IPS DF 4.7 (cell line): ENCODE measurements around the gene ST8SIA2.
A peak's percentile ranks its signal among the peaks of the same experiment; 100 is the strongest.

ENCODE experiments used
- DNase-seq: peaks from one replicate; pipeline ENCODE4 v3.0.0-alpha.2; 2013; ENCODE audit warnings: low spot score; ENCODE audit errors: extremely low read depth

ST8SIA2 gene

GRCh38 chr15:92393071-92393979, at the start of gene ST8SIA2:
Gene ST8SIA2 (plus strand): TSS chr15:92393881. CDS start chr15:92394065, 184 bp downstream.
- no peak for DNase-seq

GRCh38 chr15:92343924-92344643, 49.6 kb upstream of the ST8SIA2 start:
- peak; percentile 19 for DNase-seq

GRCh38 chr15:92346063-92346462, 47.6 kb upstream of the ST8SIA2 start:
- DNase-seq = no peak

- no peak for DNase-seq
Observed at GRCh38 chr15:92355307-92355706, 38.4 kb upstream of the ST8SIA2 start.

- no peak for DNase-seq
Observed at GRCh38 chr15:92361321-92362000, 32.2 kb upstream of the ST8SIA2 start.

GRCh38 chr15:92362001-92362350, 31.7 kb upstream of the ST8SIA2 start:
- DNase-seq = no peak

- DNase-seq = no peak
Observed at GRCh38 chr15:92365084-92365483, 28.6 kb upstream of the ST8SIA2 start.

- DNase-seq = no peak
Observed at GRCh38 chr15:92365906-92366305, 27.8 kb upstream of the ST8SIA2 start.

GRCh38 chr15:92366381-92366780, 27.3 kb upstream of the ST8SIA2 start:
- no peak for DNase-seq

- DNase-seq = no peak
Observed at GRCh38 chr15:92375057-92375456, 18.6 kb upstream of the ST8SIA2 start.

- no peak for DNase-seq
Observed at GRCh38 chr15:92376109-92376508, 17.6 kb upstream of the ST8SIA2 start.

- DNase-seq = no peak
Observed at GRCh38 chr15:92377083-92377789, 16.4 kb upstream of the ST8SIA2 start.

GRCh38 chr15:92383519-92384324, 10.0 kb upstream of the ST8SIA2 start:
- no peak for DNase-seq

GRCh38 chr15:92384381-92384780, 9.3 kb upstream of the ST8SIA2 start:
- DNase-seq = no peak

- no peak for DNase-seq
Observed at GRCh38 chr15:92385096-92385495, 8.6 kb upstream of the ST8SIA2 start.

- DNase-seq = no peak
Observed at GRCh38 chr15:92391640-92392039, 2.0 kb upstream of the ST8SIA2 start.

- no peak for DNase-seq
Observed at GRCh38 chr15:92392462-92392861, 1.2 kb upstream of the ST8SIA2 start.

GRCh38 chr15:92393980-92394308, 263 bp downstream of the ST8SIA2 start:
- no peak for DNase-seq

- no peak for DNase-seq
Observed at GRCh38 chr15:92394309-92395097, 822 bp downstream of the ST8SIA2 start.

GRCh38 chr15:92395098-92395635, 1.5 kb downstream of the ST8SIA2 start:
- DNase-seq = no peak
